Measurements from ENCODE around the gene ATP13A5. TPM values are rescaled to one million over a fixed set of nuclear protein-coding genes. Genes with fewer than 3 reads are reported as not detected.

Gene ATP13A5
- 0.01 TPM for polyA plus RNA-seq (2013, experiment 1 of 2)
- polyA plus RNA-seq (2013, experiment 2 of 2): 0.01 TPM

- no peaks in the 10 kb centered on the region for H3K9me3 ChIP-seq (replicated peaks in 1 of 2; ENCODE audit: control insufficient read depth in 2 of 2, insufficient read depth in 1 of 2, low read depth in 1 of 2, low read length in 2 of 2)
- WGBS, 2 donors (ENCODE audit: extremely low coverage in 2 of 2, insufficient read length in 2 of 2, insufficient replicate concordance in 1 of 2): no CpG with 5 or more reads among the region's 6 CpGs
- H4K8ac ChIP-seq (ENCODE audit: low read depth, low read length): no peak within 1 kb of the TSS
- no peak within 1 kb of the TSS for H3K4me2 ChIP-seq (ENCODE audit: insufficient read depth, low read length, poor library complexity, severe bottlenecking)
- H3K14ac ChIP-seq (ENCODE audit: low read length): no peak within 1 kb of the TSS
- H3K79me1 ChIP-seq (ENCODE audit: low read depth, low read length): no peaks in the 10 kb centered on the region
- no peak within 1 kb of the TSS for H3K4ac ChIP-seq (ENCODE audit: low read length)
- H3K18ac ChIP-seq (ENCODE audit: low read length): no peak within 1 kb of the TSS
- H4K91ac ChIP-seq (ENCODE audit: low read depth, low read length, poor library complexity): no peak within 1 kb of the TSS
- H3K4me1 ChIP-seq (ENCODE audit: control insufficient read depth in 2 of 2, insufficient read depth in 1 of 2, low read depth in 1 of 2, low read length in 2 of 2): no peaks in the 10 kb centered on the region
- H2BK5ac ChIP-seq (ENCODE audit: low read length): no peak within 1 kb of the TSS
- DNase-seq (ENCODE audit: low spot score): no peak
- no peaks in the 10 kb centered on the region for H3K36me3 ChIP-seq (replicated peaks in 1 of 2; ENCODE audit: control insufficient read depth in 2 of 2, insufficient read depth in 2 of 2, low read length in 2 of 2)
- no peak within 1 kb of the TSS for H2AFZ ChIP-seq (ENCODE audit: low read length)
- no peak within 1 kb of the TSS for H2BK120ac ChIP-seq (ENCODE audit: low read depth, low read length)
- H2AK5ac ChIP-seq (ENCODE audit: low read depth, low read length): no peak within 1 kb of the TSS
- no peaks in the 10 kb centered on the region for H3K27me3 ChIP-seq (ENCODE audit: control insufficient read depth in 3 of 3, insufficient read depth in 3 of 3, low read depth in 1 of 3, low read length in 3 of 3)
- H3K27ac ChIP-seq (replicated peaks; ENCODE audit: low read length): no peak within 1 kb of the TSS
- H2BK15ac ChIP-seq (ENCODE audit: low read length): no peak within 1 kb of the TSS
- H3K9ac ChIP-seq (ENCODE audit: low read depth, low read length, poor library complexity): no peak within 1 kb of the TSS
- H2BK12ac ChIP-seq (ENCODE audit: low read length): no peak within 1 kb of the TSS
- no peak within 1 kb of the TSS for H3K23ac ChIP-seq (ENCODE audit: low read depth, low read length, poor library complexity)
- H3K4me3 ChIP-seq (ENCODE audit: low read length in 2 of 2): no peak within 1 kb of the TSS
Measured at GRCh38 chr3:193378706-193379105, at the start of gene ATP13A5. ATP13A5 (minus strand) TSS chr3:193378753; CDS start chr3:193378725, 28 bp downstream.

GRCh38 chr3:193418576-193419373, 40.2 kb upstream of the ATP13A5 start:
- WGBS, 2 donors (ENCODE audit: extremely low coverage in 2 of 2, insufficient read length in 2 of 2, insufficient replicate concordance in 1 of 2): no CpG with 5 or more reads among the region's 4 CpGs
- Histone ChIP-seq H3K27me3 (ENCODE audit: control insufficient read depth in 3 of 3, insufficient read depth in 3 of 3, low read depth in 1 of 3, low read length in 3 of 3) (no peaks in the 10 kb centered on the region), H3K4me1 (ENCODE audit: control insufficient read depth in 2 of 2, insufficient read depth in 1 of 2, low read depth in 1 of 2, low read length in 2 of 2) (no peaks in the 10 kb centered on the region), H3K14ac (ENCODE audit: low read length) (peak overlapping the region; percentile 63), H4K8ac (ENCODE audit: low read depth, low read length) (peak overlapping the region; percentile 53), H2AK5ac (ENCODE audit: low read depth, low read length) (no peak overlapping the region), H2BK12ac (ENCODE audit: low read length) (no peak overlapping the region), H3K4me2 (ENCODE audit: insufficient read depth, low read length, poor library complexity, severe bottlenecking) (no peak overlapping the region), H2BK15ac (ENCODE audit: low read length) (no peak overlapping the region), H4K91ac (ENCODE audit: low read depth, low read length, poor library complexity) (no peak overlapping the region), H2AFZ (ENCODE audit: low read length) (no peak overlapping the region), H3K9me3 (replicated peaks in 1 of 2; ENCODE audit: control insufficient read depth in 2 of 2, insufficient read depth in 1 of 2, low read depth in 1 of 2, low read length in 2 of 2) (peaks cover 0 to 12% of the 10 kb centered on the region in 2 donors), H3K23ac (ENCODE audit: low read depth, low read length, poor library complexity) (no peak overlapping the region), H3K27ac (replicated peaks; ENCODE audit: low read length) (no peak overlapping the region), H3K9ac (ENCODE audit: low read depth, low read length, poor library complexity) (no peak overlapping the region), H3K79me1 (ENCODE audit: low read depth, low read length) (no peaks in the 10 kb centered on the region), H3K4ac (ENCODE audit: low read length) (no peak overlapping the region), H3K36me3 (replicated peaks in 1 of 2; ENCODE audit: control insufficient read depth in 2 of 2, insufficient read depth in 2 of 2, low read length in 2 of 2) (no peaks in the 10 kb centered on the region), H2BK5ac (ENCODE audit: low read length) (no peak overlapping the region), H3K4me3 (ENCODE audit: low read length in 2 of 2) (no peak overlapping the region), H2BK120ac (ENCODE audit: low read depth, low read length) (no peak overlapping the region), H3K18ac (ENCODE audit: low read length) (no peak overlapping the region)
- DNase-seq (ENCODE audit: low spot score): no peak

GRCh38 chr3:193416629-193417028, 38.1 kb upstream of the ATP13A5 start:
- no CpG with 5 or more reads among the region's 2 CpGs for WGBS, 2 donors (ENCODE audit: extremely low coverage in 2 of 2, insufficient read length in 2 of 2, insufficient replicate concordance in 1 of 2)
- no peak overlapping the region for H4K8ac ChIP-seq (ENCODE audit: low read depth, low read length)

GRCh38 chr3:193407688-193408087, 29.1 kb upstream of the ATP13A5 start:
- Histone ChIP-seq H3K23ac (ENCODE audit: low read depth, low read length, poor library complexity) (no peak overlapping the region), H3K27ac (replicated peaks; ENCODE audit: low read length) (no peak overlapping the region), H2AFZ (ENCODE audit: low read length) (no peak overlapping the region), H3K36me3 (replicated peaks in 1 of 2; ENCODE audit: control insufficient read depth in 2 of 2, insufficient read depth in 2 of 2, low read length in 2 of 2) (no peaks in the 10 kb centered on the region), H3K4me3 (ENCODE audit: low read length in 2 of 2) (no peak overlapping the region), H3K4me1 (ENCODE audit: control insufficient read depth in 2 of 2, insufficient read depth in 1 of 2, low read depth in 1 of 2, low read length in 2 of 2) (peaks cover 0 to 8% of the 10 kb centered on the region in 2 donors), H3K4me2 (ENCODE audit: insufficient read depth, low read length, poor library complexity, severe bottlenecking) (no peak overlapping the region), H4K91ac (ENCODE audit: low read depth, low read length, poor library complexity) (no peak overlapping the region), H4K8ac (ENCODE audit: low read depth, low read length) (no peak overlapping the region), H2BK15ac (ENCODE audit: low read length) (no peak overlapping the region), H3K79me1 (ENCODE audit: low read depth, low read length) (no peaks in the 10 kb centered on the region), H3K9ac (ENCODE audit: low read depth, low read length, poor library complexity) (no peak overlapping the region), H2AK5ac (ENCODE audit: low read depth, low read length) (no peak overlapping the region), H3K18ac (ENCODE audit: low read length) (peak overlapping the region; percentile 1), H2BK120ac (ENCODE audit: low read depth, low read length) (no peak overlapping the region), H3K27me3 (ENCODE audit: control insufficient read depth in 3 of 3, insufficient read depth in 3 of 3, low read depth in 1 of 3, low read length in 3 of 3) (no peaks in the 10 kb centered on the region), H3K9me3 (replicated peaks in 1 of 2; ENCODE audit: control insufficient read depth in 2 of 2, insufficient read depth in 1 of 2, low read depth in 1 of 2, low read length in 2 of 2) (no peaks in the 10 kb centered on the region), H2BK12ac (ENCODE audit: low read length) (no peak overlapping the region), H2BK5ac (ENCODE audit: low read length) (no peak overlapping the region), H3K14ac (ENCODE audit: low read length) (no peak overlapping the region), H3K4ac (ENCODE audit: low read length) (no peak overlapping the region)
- WGBS, 2 donors (ENCODE audit: extremely low coverage in 2 of 2, insufficient read length in 2 of 2, insufficient replicate concordance in 1 of 2): no CpG with 5 or more reads among the region's 1 CpG
- DNase-seq (ENCODE audit: low spot score): no peak

More at GRCh38 chr3:193416629-193417028, 38.1 kb upstream of the ATP13A5 start:
- no peak overlapping the region for H2BK120ac ChIP-seq (ENCODE audit: low read depth, low read length)
- H3K4me2 ChIP-seq (ENCODE audit: insufficient read depth, low read length, poor library complexity, severe bottlenecking): no peak overlapping the region
- H3K4me1 ChIP-seq (ENCODE audit: control insufficient read depth in 2 of 2, insufficient read depth in 1 of 2, low read depth in 1 of 2, low read length in 2 of 2): no peaks in the 10 kb centered on the region
- no peak overlapping the region for H2BK12ac ChIP-seq (ENCODE audit: low read length)
- H3K4ac ChIP-seq (ENCODE audit: low read length): no peak overlapping the region
- H2BK5ac ChIP-seq (ENCODE audit: low read length): no peak overlapping the region
- H3K9ac ChIP-seq (ENCODE audit: low read depth, low read length, poor library complexity): no peak overlapping the region
- no peaks in the 10 kb centered on the region for H3K79me1 ChIP-seq (ENCODE audit: low read depth, low read length)
- H3K23ac ChIP-seq (ENCODE audit: low read depth, low read length, poor library complexity): no peak overlapping the region
- no peak overlapping the region for H2BK15ac ChIP-seq (ENCODE audit: low read length)
- no peak overlapping the region for H3K27ac ChIP-seq (replicated peaks; ENCODE audit: low read length)
- H3K9me3 ChIP-seq (replicated peaks in 1 of 2; ENCODE audit: control insufficient read depth in 2 of 2, insufficient read depth in 1 of 2, low read depth in 1 of 2, low read length in 2 of 2): peaks cover 0 to 12% of the 10 kb centered on the region in 2 donors
- H3K14ac ChIP-seq (ENCODE audit: low read length): no peak overlapping the region
- no peak overlapping the region for H2AFZ ChIP-seq (ENCODE audit: low read length)
- H3K36me3 ChIP-seq (replicated peaks in 1 of 2; ENCODE audit: control insufficient read depth in 2 of 2, insufficient read depth in 2 of 2, low read length in 2 of 2): no peaks in the 10 kb centered on the region
- no peak for DNase-seq (ENCODE audit: low spot score)
- H3K18ac ChIP-seq (ENCODE audit: low read length): no peak overlapping the region
- no peak overlapping the region for H2AK5ac ChIP-seq (ENCODE audit: low read depth, low read length)
- H3K27me3 ChIP-seq (ENCODE audit: control insufficient read depth in 3 of 3, insufficient read depth in 3 of 3, low read depth in 1 of 3, low read length in 3 of 3): no peaks in the 10 kb centered on the region
- no peak overlapping the region for H3K4me3 ChIP-seq (ENCODE audit: low read length in 2 of 2)
- no peak overlapping the region for H4K91ac ChIP-seq (ENCODE audit: low read depth, low read length, poor library complexity)

All from neuronal stem cell (in vitro differentiated cells).